ENCODE results near the gene SEMA3F. TPM values are rescaled to one million over a fixed set of nuclear protein-coding genes. Genes with fewer than 3 reads are reported as not detected.

The SEMA3F gene
- total RNA-seq, 1 donor from 2014 or later: 79.8 TPM

DNA sequence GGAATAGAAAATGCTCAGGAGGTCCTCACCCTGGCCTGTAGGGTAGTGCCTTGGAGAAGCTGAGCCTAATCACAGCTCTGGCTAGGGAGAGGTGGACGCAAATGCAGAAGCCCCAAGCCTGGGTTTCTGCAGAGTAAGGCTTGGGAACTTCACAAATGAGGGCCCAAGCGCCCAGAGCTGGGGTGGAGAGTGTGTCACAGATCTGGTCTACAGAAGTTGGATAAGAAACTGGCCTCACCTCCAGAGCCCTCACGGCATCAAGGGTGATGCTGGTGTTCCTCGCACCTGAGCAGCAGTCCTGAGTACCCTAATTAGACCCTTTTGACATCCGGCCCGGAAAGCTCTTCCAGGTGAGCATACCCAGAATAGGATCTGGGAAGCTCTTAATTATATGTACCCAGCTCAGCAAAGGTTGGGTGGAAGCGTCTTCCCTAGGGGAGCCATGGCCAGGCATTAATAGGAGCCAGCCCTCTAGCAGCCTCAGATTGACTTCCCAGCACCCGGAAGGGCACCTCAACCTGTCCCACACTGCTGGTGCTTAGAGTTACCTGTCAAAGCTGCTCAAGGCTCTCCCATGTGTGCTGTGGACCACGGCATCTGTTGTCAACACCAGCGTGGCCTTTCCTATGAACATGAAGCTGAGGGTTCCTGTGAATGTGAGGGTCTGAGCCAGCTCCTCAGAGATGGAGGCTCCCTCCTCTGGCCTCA lies 34.6 kb upstream of the SEMA3F start:
- TF ChIP-seq, protein P1, sequence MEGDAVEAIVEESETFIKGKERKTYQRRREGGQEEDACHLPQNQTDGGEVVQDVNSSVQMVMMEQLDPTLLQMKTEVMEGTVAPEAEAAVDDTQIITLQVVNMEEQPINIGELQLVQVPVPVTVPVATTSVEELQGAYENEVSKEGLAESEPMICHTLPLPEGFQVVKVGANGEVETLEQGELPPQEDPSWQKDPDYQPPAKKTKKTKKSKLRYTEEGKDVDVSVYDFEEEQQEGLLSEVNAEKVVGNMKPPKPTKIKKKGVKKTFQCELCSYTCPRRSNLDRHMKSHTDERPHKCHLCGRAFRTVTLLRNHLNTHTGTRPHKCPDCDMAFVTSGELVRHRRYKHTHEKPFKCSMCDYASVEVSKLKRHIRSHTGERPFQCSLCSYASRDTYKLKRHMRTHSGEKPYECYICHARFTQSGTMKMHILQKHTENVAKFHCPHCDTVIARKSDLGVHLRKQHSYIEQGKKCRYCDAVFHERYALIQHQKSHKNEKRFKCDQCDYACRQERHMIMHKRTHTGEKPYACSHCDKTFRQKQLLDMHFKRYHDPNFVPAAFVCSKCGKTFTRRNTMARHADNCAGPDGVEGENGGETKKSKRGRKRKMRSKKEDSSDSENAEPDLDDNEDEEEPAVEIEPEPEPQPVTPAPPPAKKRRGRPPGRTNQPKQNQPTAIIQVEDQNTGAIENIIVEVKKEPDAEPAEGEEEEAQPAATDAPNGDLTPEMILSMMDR (IDR thresholded peaks at IDR 0.05; ENCODE audit: insufficient read depth, low read length, poor library complexity, severe bottlenecking): no peak
- Histone ChIP-seq H3K4me3 (ENCODE audit: low read depth, low read length) (no peak overlapping the region), H3K36me3 (ENCODE audit: control insufficient read depth, insufficient read depth, low read length) (peaks cover 1% of the 10 kb centered on the region), H3K27me3 (ENCODE audit: control insufficient read depth, insufficient read depth, low read length) (peaks cover 2% of the 10 kb centered on the region)
- DNase-seq (ENCODE audit: low read depth): no peak

DNA sequence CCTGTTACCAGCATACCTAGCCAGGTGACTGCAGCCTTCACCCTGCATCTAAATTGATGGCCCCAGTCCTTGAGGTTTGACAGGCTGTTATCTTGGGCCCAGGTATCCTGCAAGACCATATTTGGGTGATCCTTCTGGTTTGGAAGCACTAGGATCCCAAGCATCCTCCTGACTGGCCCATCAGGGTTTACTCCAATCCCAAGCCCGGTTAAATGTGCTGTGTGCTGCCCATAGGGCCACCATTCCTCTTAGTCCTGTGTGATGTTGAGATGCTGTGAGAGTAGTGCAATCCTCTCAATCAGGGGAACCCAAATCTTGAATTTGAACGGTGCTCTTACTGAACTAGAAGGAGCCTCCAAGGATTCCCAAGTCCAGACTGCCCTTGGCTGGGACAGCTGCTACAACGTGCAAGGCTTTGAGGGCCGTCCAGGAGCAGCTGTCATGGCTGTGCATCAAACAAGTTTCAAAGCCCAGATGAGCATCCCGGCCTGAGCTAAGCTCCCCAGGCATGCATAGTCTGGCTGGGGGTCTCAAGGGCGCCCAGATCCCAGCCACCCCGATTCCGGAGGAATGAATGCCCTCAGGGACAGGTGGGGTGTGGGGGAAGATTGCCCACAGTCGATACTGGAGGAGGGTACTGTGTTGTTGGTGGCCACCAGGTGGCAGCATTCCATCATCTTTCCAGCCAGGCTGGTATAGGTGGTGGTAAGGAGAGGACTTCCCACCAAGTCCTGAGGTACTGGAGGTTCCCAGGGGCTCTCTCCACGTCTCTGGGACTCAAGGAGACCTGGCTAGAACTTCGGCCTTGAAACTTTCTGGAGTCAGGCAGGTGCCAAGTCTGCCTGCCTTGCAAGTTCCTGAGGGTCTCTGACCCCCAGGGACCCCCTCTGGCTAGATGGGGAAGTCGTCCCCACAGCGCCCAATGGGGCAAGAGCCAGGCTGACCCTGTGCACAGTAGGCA lies 33.8 kb upstream of the SEMA3F start:
- TF ChIP-seq, protein P1 (IDR thresholded peaks at IDR 0.05; ENCODE audit: insufficient read depth, low read length, poor library complexity, severe bottlenecking): peak; percentile 81
- Histone ChIP-seq H3K27me3 (ENCODE audit: control insufficient read depth, insufficient read depth, low read length) (peaks cover 2% of the 10 kb centered on the region), H3K4me3 (ENCODE audit: low read depth, low read length) (no peak overlapping the region), H3K36me3 (ENCODE audit: control insufficient read depth, insufficient read depth, low read length) (no peaks in the 10 kb centered on the region)
- DNase-seq (ENCODE audit: low read depth): no peak

DNA sequence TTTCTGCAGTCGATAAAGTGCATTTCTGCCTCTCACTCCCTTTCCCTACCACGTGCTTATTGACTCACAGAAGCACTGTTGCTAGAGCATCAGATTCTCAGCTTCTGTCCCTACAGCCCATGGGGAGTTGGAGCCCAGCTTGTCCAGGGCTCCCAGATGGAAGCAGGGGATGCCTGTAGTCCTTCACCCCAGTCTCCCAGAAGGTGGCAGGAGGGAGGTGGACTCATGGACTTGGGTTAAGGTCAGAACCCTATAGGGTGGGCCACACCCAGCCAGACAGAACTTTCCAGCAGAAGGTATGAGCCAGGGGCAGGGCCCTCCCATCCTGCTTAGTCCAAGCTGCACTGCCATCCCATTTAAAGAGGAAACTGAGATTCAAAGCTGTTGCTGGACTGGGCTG lies 33.1 kb upstream of the SEMA3F start:
- TF ChIP-seq, protein P1 (IDR thresholded peaks at IDR 0.05; ENCODE audit: insufficient read depth, low read length, poor library complexity, severe bottlenecking): no peak
- DNase-seq (ENCODE audit: low read depth): no peak

DNA sequence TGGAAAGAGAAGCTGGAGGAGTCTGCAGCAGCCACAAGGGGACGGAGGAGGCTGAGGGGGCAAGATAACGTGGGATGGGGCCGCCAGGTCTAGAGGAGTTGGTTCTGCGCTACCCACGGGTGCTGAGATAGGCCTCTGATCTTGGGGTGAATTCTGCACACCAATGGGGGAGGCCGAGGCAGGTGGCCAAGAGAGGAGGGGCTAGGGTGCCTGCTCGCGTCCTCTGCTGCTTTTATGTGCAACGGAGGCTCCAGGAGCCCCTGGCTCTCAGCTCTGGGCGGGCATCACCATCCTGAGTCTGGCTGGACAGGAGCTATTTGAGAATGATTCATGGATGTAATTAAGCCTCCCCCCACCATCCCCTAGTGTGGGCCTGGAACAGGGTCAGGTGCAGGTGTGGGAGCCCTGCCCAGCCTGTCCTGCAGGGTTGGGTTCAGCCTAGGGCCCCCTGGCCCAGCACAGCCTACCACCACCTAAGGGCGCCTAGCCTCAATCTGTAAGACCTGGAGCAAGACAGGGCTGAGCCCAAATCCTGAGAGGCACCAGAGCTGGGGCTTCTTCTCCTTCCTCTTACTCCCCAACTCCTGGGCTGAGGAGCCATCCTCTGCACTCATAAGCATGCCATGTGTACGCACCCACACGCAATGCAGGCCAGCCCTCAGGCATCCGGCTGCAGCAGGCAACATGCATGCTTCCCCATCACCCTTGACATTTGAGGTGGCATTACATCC lies 32.3 kb upstream of the SEMA3F start:
- TF ChIP-seq, protein P1 (IDR thresholded peaks at IDR 0.05; ENCODE audit: insufficient read depth, low read length, poor library complexity, severe bottlenecking): no peak
- Histone ChIP-seq H3K27me3 (ENCODE audit: control insufficient read depth, insufficient read depth, low read length) (peaks cover 2% of the 10 kb centered on the region), H3K4me3 (ENCODE audit: low read depth, low read length) (no peak overlapping the region), H3K36me3 (ENCODE audit: control insufficient read depth, insufficient read depth, low read length) (no peaks in the 10 kb centered on the region)
- DNase-seq (ENCODE audit: low read depth): no peak

More for the DNA sequence above, 33.1 kb upstream of the SEMA3F start:
- no peaks in the 10 kb centered on the region for H3K36me3 ChIP-seq (ENCODE audit: control insufficient read depth, insufficient read depth, low read length)
- H3K27me3 ChIP-seq (ENCODE audit: control insufficient read depth, insufficient read depth, low read length): peaks cover 2% of the 10 kb centered on the region
- no peak overlapping the region for H3K4me3 ChIP-seq (ENCODE audit: low read depth, low read length)

DNA sequence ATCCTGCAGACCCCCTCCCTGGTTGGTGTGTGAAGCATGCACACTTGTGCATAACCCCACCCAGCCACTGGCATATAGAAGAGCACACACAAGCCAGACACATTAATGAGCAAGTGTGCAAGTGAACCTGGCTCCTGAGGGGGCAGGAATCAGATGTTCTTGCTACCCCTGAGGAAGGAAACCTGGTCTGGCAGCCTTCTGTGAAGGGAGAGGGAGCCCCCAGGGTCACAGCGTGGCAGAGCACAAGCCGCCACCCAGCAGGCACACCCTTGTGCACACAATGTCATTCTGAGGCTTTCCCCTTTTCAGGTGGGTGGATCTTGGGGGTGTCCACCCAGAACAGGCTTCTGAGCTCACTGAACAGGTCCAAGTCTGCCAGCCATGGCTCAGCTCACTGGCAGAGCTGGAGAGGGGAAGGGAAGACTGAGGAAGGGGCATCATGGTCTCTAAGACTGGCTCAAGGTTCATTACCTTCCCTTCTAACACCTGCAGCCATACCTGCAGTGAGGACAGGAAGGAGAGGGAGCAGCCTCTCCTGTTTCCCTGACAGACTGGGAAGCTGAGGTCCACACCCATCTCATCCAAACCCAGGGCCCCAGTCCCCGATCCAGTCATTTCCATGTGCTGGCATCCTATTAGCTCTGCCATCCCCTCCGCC lies 31.6 kb upstream of the SEMA3F start:
- TF ChIP-seq, protein P1 (IDR thresholded peaks at IDR 0.05; ENCODE audit: insufficient read depth, low read length, poor library complexity, severe bottlenecking): no peak
- no peak for DNase-seq (ENCODE audit: low read depth)
- Histone ChIP-seq H3K4me3 (ENCODE audit: low read depth, low read length) (no peak overlapping the region), H3K36me3 (ENCODE audit: control insufficient read depth, insufficient read depth, low read length) (no peaks in the 10 kb centered on the region), H3K27me3 (ENCODE audit: control insufficient read depth, insufficient read depth, low read length) (peaks cover 2% of the 10 kb centered on the region)
